ENCODE results near the gene ICA1. TPM values are rescaled to one million over a fixed set of nuclear protein-coding genes. Genes with fewer than 3 reads are reported as not detected.

The ICA1 gene
- total and polyA plus RNA-seq, 2 of the 13 experiments (the other 11 are each of a cell fraction or from before 2014, with no cell fraction given), result 0.29 TPM; not detected in 1

DNA sequence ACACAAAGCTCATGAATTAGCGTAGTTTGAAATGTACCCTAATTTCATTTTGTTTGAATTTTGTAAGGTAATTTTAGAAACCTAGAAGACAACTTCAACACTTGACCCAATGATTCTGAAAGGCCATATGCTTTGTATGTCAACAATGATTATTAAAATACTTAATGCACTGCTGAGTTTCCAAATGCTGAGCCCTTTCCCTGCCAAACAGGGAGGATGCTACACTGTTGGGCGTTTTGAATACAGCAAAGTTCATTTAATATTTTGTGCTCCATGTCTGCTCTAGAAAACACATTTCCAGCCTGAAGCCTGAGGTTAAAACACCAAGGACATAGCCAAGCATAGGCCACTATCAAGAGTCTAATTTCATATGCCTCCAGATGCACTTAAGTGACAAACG is 99.8 kb downstream of the ICA1 start (continued):
- TF ChIP-seq ZBTB39 (CRISPR knock-in tag; IDR thresholded peaks at IDR 0.05) (no peak), PHF8 (CRISPR knock-in tag; IDR thresholded peaks at IDR 0.05) (no peak)
- TF ChIP-seq, protein P1, sequence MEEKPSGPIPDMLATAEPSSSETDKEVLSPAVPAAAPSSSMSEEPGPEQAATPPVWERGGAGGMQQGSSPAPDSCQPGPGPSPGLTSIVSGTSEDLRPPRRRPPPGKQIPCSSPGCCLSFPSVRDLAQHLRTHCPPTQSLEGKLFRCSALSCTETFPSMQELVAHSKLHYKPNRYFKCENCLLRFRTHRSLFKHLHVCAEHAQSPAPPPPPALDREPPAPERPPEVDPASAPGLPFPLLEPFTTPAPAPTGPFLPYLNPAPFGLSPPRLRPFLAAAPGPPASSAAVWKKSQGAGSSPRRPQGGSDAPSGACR (CRISPR knock-in tag; IDR thresholded peaks at IDR 0.05), result no peak

- Histone ChIP-seq H3K36me3 (replicated peaks in 1 of 2; ENCODE audit: control insufficient read depth in 1 of 2, insufficient read depth in 2 of 2, low read length in 2 of 2) (no peaks in the 10 kb centered on the region), H3K79me2 (ENCODE audit: insufficient read depth, low read length) (no peaks in the 10 kb centered on the region), H3K4me3 (replicated peaks in 1 of 3; ENCODE audit: insufficient read depth in 1 of 3, low read depth in 2 of 3, low read length in 3 of 3) (no peak overlapping the region), H4K20me1 (ENCODE audit: insufficient read depth, low read length) (no peaks in the 10 kb centered on the region), H3K4me2 (ENCODE audit: low read depth, low read length) (no peak overlapping the region), H3K9ac (ENCODE audit: insufficient read depth, low read depth, low read length) (no peak overlapping the region), H3K27me3 (ENCODE audit: control insufficient read depth in 1 of 2, insufficient read depth in 2 of 2, low read length in 2 of 2) (no peaks in the 10 kb centered on the region), H3K9me3 (ENCODE audit: low read length) (no peaks in the 10 kb centered on the region), H3K4me1 (ENCODE audit: insufficient read depth, low read length) (no peaks in the 10 kb centered on the region), H2AFZ (ENCODE audit: low read length) (no peak overlapping the region), H3K27ac (ENCODE audit: extremely low read length, insufficient read depth, low read length) (no peak overlapping the region)
- 39% methylated on average over 4 of the region's 4 CpGs for WGBS (ENCODE audit: low lambda C conversion rate)
- no peak for FAIRE-seq
- intact Hi-C loops (cut with micrococcal nuclease; ENCODE audit: unreplicated experiment) (no loop called here), in situ Hi-C loops (cut with HindIII; ENCODE audit: extremely low pct_ligation_motif_present, low pct_unique_long_range_greater_than_20kb) (no loop called here)
- ChIA-PET POLR2A (no interaction called here), CTCF (ENCODE audit: low intra/inter-chr PET ratio, low total read pairs) (no interaction called here)
- TF ChIP-seq, protein P2, sequence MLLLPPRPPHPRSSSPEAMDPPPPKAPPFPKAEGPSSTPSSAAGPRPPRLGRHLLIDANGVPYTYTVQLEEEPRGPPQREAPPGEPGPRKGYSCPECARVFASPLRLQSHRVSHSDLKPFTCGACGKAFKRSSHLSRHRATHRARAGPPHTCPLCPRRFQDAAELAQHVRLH (CRISPR knock-in tag; IDR thresholded peaks at IDR 0.05; ENCODE audit: borderline replicate concordance, low read depth), result no peak
- TF ChIP-seq NFYB (CRISPR knock-in tag; IDR thresholded peaks at IDR 0.05) (no peak), KAT8 (CRISPR knock-in tag; IDR thresholded peaks at IDR 0.05) (no peak), HMG20A (CRISPR knock-in tag; IDR thresholded peaks at IDR 0.05; ENCODE audit: borderline replicate concordance) (no peak), ZNF326 (CRISPR knock-in tag; IDR thresholded peaks at IDR 0.05; ENCODE audit: borderline replicate concordance) (no peak)
- TF ChIP-seq, protein P3, sequence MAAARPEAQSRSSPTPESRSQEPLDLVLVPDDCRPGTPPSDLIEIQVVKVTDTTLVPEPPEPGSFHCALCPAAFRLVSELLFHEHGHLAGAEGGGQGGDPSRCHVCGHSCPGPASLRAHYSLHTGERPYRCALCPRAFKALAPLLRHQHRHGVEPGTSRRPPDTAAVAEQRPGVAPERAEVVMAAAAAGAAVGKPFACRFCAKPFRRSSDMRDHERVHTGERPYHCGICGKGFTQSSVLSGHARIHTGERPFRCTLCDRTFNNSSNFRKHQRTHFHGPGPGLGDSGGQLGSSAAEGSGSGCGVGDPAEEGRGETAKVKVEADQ (CRISPR knock-in tag; IDR thresholded peaks at IDR 0.05; ENCODE audit: borderline replicate concordance), result no peak
- no peak for DNase-seq (ENCODE audit: low spot score)
- no peak for ATAC-seq
- BruUV-seq (replicated peaks), result no TSS peak
Measured at GRCh38 chr7:8161364-8161828, 100.6 kb downstream of the ICA1 start.
